HG03159 (cell line): ENCODE measurements around the gene NOD1.
"Not testable (repeated sequence)": the region's sequence is repeated elsewhere in the genome, so short reads cannot be mapped to it uniquely, and the experiment has no call there.

ENCODE experiments used
- ATAC-seq: cut with Tn5 transposase; IDR thresholded peaks from one replicate; pipeline ENCODE4 v1.9.1; 2021; ENCODE audit warnings: mild to moderate bottlenecking, moderate library complexity; ENCODE audit not compliant: unreplicated experiment

NOD1 gene

DNA sequence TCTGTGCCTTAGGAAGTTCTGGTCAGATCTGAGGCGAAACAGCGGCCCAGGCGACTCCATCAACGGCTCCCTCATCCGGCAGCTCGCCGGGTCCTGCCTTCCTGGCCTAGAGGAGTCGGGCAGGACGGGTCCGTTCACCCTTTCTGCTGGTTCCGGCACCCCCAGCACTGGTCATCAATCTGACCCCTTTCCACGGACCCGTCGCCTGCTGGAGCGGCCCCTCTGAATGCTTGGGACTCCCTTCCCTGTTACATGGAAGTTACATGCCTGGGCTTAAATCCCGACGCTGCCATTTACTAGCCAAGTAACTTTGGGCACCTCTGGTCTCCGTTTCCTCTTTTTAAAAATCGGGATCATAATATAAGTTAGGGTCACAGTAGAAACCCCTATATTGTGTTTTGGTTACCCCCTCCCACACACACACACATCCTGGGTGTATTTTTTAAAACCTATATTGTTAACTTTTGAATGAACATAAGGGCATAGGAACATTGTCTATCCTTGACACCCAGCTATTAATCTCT is 26.7 kb upstream of the NOD1 start:
- peak; percentile 25 for ATAC-seq

- ATAC-seq, result peak; percentile 99
These were observed 26.0 kb upstream of the NOD1 start, which contains the start of gene GGCT for GRCh38 chr7:30504301-30505173. GGCT (minus strand) TSS chr7:30504829; CDS start chr7:30504709, 120 bp downstream.

DNA sequence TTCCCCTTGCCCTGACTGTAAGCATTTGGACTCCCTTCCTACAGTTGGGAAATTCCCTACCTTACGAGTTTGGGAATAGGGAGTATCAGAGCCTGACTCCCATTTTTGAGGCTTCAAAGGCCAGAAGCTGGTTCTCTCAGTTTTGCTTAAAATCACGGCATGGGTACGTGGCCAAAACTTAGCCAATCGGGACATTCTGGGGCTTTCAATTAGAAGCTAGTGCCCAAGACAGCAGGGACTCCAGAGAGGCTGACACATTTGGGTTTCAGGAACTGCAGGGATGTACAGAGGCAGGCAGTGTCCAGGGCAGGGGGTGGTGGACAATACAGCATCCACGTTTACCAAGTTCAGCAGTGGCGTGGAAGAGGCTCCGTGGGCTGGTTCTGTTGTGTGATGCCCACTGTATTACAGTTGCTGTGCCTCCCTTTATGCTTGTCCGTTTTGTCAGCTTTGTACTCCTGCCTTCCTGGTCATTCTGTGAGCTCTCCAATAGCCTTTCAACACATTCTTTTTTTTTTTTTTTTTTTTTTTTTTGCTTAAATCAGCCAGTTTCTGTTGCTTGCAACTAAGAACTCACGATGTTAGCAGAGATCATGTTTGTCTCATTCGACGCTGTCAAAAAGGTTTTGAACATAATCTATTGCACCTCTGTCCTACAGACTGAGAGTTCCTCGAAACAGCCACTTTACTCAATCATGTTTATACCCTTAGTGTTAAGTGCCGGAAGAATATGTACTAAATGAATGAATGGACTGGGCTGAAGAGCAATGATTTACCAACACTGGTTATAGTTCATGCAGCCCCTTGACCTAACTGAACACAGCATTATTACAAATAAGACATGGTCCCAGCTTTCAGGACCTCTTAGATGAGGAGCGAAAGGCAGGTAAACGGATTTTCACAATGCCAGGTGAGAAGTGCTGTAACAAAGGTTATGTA is 25.0 kb upstream of the NOD1 start:
- ATAC-seq, result no peak

DNA sequence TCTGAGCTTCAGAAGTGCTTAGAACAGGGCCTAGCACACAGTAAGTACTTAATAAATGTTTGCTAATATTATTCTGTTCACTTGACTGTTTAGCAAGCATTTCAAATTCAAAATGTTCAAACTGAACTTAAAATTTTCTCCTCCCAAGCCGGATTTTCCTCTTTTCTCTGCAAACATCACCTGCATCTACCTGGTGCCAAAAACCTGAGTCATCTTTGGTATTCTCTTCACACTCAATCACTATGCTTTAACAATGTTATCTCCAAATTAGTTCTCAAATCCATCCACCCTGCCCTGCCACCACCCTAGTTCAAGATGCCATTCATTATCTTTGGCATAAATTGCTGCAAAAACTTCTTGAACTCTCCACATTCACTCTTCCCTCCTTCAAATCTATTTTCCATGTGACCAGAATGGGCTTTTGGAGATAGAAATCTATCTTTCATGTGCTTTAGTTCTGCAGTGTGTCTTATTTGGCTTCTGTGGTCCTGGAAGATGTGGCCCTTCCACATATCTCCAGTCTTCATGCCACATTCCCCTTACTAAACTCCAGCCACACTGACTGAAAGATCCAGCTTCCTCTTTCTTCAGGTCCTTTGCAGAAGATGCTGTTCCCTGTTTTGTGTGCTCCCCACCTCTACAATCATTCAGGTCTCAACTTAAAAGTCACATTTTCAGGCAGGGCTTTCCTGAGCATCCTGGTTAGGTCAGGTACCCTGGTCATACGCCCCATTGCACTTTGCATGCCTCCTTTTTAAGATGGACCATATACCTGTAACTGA is 24.1 kb upstream of the NOD1 start:
- no peak for ATAC-seq

DNA sequence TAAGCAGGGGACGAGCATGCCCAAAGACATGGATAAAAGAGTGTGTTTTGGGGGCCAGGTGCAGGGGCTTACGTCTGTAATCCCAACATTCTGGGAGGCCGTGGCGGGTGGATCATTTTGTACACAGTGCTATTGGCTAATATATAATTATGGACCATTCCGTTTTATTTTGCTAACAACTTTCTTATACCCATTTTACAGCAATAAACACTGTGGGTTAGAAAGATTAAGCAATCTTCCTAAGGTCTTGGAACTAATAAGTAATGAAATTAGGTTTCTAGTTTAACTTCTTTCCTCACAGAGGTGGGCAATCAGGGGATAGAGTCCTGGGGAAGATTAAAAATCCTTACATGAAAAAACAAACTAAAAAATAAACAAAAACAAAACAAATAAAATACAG is 22.7 kb upstream of the NOD1 start:
- no peak for ATAC-seq

DNA sequence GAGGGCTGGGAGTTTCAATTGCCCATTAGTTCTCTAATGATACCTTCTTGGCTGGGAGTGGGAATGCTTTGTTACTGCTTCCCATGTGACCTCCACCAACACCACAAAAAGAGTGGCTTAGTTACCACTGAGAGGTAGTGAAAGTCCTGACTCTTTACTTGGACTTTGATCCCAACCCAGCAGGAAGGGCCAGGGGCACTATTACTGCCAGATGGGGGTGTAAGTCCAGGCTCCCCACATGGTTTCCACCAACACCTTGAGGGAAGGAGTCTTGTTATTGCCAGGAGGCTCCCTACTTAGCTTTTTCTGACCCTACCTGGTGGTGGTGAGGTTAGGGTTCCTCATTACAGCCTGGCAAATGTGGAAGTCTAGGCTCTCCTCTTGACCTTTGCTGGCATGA is 14.6 kb upstream of the NOD1 start:
- ATAC-seq, result no peak

GRCh38 chr7:30491417-30491816 is 12.8 kb upstream of the NOD1 start:
- no peak for ATAC-seq

DNA sequence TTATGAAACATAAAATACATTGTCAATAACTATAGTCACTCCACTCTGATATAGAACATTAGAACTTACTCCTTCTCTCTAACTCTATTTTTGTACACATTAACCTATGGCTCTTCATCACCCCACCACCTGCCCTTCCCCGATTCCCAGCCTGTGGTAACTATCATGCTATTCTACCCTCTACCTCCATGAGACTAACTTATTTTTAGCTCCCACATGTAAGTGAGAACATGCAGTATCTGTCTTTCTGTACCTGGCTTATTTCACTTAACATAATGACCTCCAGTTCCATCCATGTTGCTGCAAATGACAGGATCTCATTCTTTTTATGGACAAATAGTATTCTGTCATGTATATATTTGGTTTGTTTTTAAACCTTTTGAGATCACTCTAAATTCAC is 8.8 kb upstream of the NOD1 start:
- no peak for ATAC-seq

- ATAC-seq, result no peak
These were observed 7.1 kb upstream of the NOD1 start for GRCh38 chr7:30485667-30486066.

- ATAC-seq, result not testable (repeated sequence)
These were observed 2.8 kb upstream of the NOD1 start for GRCh38 chr7:30481416-30481815.

GRCh38 chr7:30479202-30480120 is 877 bp upstream of the NOD1 start:
- no peak for ATAC-seq

DNA sequence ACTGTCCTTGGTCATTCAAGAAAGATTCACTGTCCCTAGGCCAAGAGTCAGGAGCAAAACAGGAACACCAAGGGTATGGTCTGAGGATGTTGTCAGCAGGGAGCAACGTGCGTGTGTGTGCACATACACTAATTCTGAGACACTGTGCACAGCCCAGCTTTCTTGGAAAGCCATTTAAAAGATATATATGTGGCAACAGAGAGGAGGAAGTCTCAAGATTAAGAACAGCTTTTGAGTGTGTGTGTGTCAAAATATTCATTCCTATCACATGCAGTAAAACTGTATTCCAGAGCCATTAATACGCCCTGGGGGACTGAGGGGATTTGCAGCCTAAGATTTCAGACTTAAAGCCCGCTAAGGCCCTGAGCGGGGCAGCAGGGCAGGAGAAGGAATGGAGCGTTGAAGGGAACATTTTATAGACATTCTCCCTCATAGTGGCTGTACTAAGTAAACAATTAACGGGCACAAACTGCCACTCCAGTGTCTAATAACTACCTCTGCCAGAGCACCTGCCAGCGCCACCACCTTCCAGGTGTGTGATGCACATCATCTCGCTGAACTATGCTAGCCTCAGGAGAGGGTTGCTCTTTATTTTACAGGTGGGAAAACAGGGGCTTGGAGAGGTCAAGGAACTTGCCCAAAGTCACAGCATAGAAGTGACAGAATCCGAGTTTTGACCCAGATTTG is 2.0 kb downstream of the NOD1 start:
- no peak for ATAC-seq

DNA sequence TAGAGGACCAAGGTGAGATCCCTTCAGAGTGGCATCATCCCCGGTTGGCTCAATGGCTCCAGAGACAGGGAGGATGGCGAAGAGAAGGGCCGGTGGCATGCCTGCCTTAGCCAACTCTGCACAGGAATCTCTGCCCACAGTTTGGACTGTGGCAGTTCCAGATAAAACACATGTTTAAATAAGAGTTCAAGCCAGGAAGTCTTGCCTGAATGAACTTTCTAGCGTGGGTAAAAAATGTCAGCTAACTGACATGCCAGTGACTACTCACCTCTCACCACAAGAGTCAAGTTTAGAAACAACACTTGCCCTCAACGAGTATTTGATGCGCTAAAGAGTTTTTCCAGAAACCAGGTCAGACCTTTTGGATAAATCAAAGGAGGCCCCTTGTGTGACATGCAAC is 3.0 kb downstream of the NOD1 start:
- no peak for ATAC-seq

DNA sequence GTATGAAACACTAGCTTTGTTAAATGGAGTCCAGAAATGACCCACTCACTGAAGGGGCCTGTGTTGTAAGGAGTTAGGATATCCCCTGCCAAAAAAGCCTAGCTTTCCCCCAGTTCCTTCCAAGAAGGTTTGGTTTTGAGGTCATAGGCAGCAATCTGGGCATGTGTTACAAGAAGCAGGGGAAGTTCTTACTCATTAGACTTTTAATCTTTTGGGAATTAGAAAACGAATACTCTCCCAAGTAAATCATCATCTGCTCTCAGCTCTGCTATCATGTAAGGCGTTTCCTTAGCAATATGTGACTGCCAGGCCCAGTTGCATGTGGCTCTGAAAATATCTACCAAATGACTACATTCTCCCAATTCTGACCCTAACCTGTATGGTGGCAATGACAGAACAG is 3.7 kb downstream of the NOD1 start:
- ATAC-seq, result no peak

- no peak for ATAC-seq
These were observed 4.1 kb downstream of the NOD1 start for GRCh38 chr7:30474485-30474884.

GRCh38 chr7:30473903-30474302 is 4.7 kb downstream of the NOD1 start:
- ATAC-seq, result no peak

GRCh38 chr7:30472784-30473775 is 5.5 kb downstream of the NOD1 start:
- ATAC-seq, result no peak
